CD4-positive, alpha-beta T cell (primary cell): ENCODE data around the gene MYO3B. TPM values are rescaled to one million over a fixed set of nuclear protein-coding genes. Genes with fewer than 3 reads are reported as not detected.

Experiments
- ATAC-seq: fragments of 200-7000 bp; cut with Tn5 transposase; one replicate; pipeline ENCODE4 v1.10.0; 2022; ENCODE audit warnings: mild to moderate bottlenecking; ENCODE audit not compliant: poor library complexity
- CTCF ChIA-PET: fragments of 350-600 bp; sonication (Branson Sonifier 250); formaldehyde crosslinking; loops from one replicate; lab custom pipeline; 2021; ENCODE audit warnings: antibody characterized with exemption, inconsistent platforms; lab: Charles Lee
- POLR2A ChIA-PET: fragments of 350-600 bp; sonication (Branson Sonifier 250); formaldehyde crosslinking; loops from one replicate; lab custom pipeline; 2021; ENCODE audit warnings: antibody characterized with exemption, inconsistent platforms; lab: Charles Lee
- DNase-seq, 14 experiments: peaks; one replicate each; pipeline ENCODE4 v3.0.0-alpha.2; 2013 to 2020; ENCODE audit warnings: mixed read lengths in 2 of 14
- H3K27ac ChIP-seq, 2 donors: one replicate each; pipeline versions ENCODE4 v1.5.1 to v1.7.0; 2013; ENCODE audit warnings: low read length in 2 of 2, low read depth in 1 of 2, mild to moderate bottlenecking in 1 of 2
- H3K27me3 ChIP-seq, 2 experiments: 1 replicate in 1 of 2; 2 replicates in 1 of 2; pipeline versions ENCODE4 v1.6.1 to v1.7.0; 2013; ENCODE audit warnings: low read length in 2 of 2, control low read depth in 1 of 2, mild to moderate bottlenecking in 1 of 2, moderate library complexity in 1 of 2; ENCODE audit not compliant: insufficient read depth in 2 of 2, control insufficient read depth in 1 of 2
- H3K36me3 ChIP-seq: one replicate; pipeline ENCODE4 v1.6.1; 2013; ENCODE audit warnings: low read length, control low read depth; ENCODE audit not compliant: insufficient read depth
- H3K4me1 ChIP-seq: one replicate; pipeline ENCODE4 v1.6.1; 2013; ENCODE audit warnings: low read length, control low read depth; ENCODE audit not compliant: insufficient read depth
- H3K4me3 ChIP-seq: one replicate; pipeline ENCODE4 v1.5.1; 2013; ENCODE audit warnings: mild to moderate bottlenecking, low read length, moderate library complexity
- H3K9me3 ChIP-seq, 2 experiments: 1 replicate in 1 of 2; 2 replicates in 1 of 2; pipeline versions ENCODE4 v1.6.1 to v1.7.0; 2013; ENCODE audit warnings: low read length in 2 of 2, mild to moderate bottlenecking in 2 of 2, control low read depth in 1 of 2, moderate library complexity in 1 of 2; ENCODE audit not compliant: control insufficient read depth in 1 of 2, insufficient read depth in 1 of 2
- H3K27ac Mint-ChIP-seq: one replicate; pipeline ENCODE4 v1.8.0; 2020; ENCODE audit warnings: mixed read lengths
- H3K27me3 Mint-ChIP-seq: one replicate; pipeline ENCODE4 v1.8.0; 2021; ENCODE audit warnings: mixed read lengths
- H3K36me3 Mint-ChIP-seq: one replicate; pipeline ENCODE4 v1.8.0; 2021; ENCODE audit warnings: low read depth, mixed read lengths
- H3K4me1 Mint-ChIP-seq: one replicate; pipeline ENCODE4 v1.8.0; 2021; ENCODE audit warnings: low read depth, mixed read lengths
- H3K4me3 Mint-ChIP-seq: one replicate; pipeline ENCODE4 v1.8.0; 2020; ENCODE audit warnings: mild to moderate bottlenecking, mixed read lengths
- H3K9me3 Mint-ChIP-seq: one replicate; pipeline ENCODE4 v1.8.0; 2020; ENCODE audit warnings: mixed read lengths
- CTCF ChIP-seq: fragments of 200-600 bp; IDR thresholded peaks from one replicate; pipeline ENCODE4 v1.8.0; 2022; ENCODE audit warnings: antibody characterized with exemption, mild to moderate bottlenecking
- intact Hi-C, 2 experiments: fragments of 100-400 bp; cut with DNase I in 1 of 2; cut with micrococcal nuclease in 1 of 2; formaldehyde crosslinking; loops; one replicate each; pipeline versions ENCODE4 v1.15.1 to v1.9.0; 2023 to 2025; cut with DNase I, micrococcal nuclease
- total RNA-seq, 174 experiments: library from RNA in 2 of 174; stranded (reverse) in 2 of 174; gene quantifications; one replicate each; pipeline ENCODE4 v1.2.3 and lab custom pipeline; 2021 to 2026

MYO3B gene
- total RNA-seq, 2 experiments from 2014 or later, result not detected

GRCh38 chr2:170176212-170176611, 1.7 kb upstream of the MYO3B start:
- Mint-ChIP-seq H3K27me3 (no peaks in the 10 kb centered on the region), H3K9me3 (no peaks in the 10 kb centered on the region), H3K27ac (no peak overlapping the region), H3K4me3 (no peak overlapping the region), H3K36me3 (no peaks in the 10 kb centered on the region), H3K4me1 (no peaks in the 10 kb centered on the region)
- no peak overlapping the region for H3K27ac ChIP-seq
- H3K4me3 ChIP-seq, result no peak overlapping the region
- no peaks in the 10 kb centered on the region for H3K4me1 ChIP-seq
- DNase-seq (no peak), ATAC-seq (no peak)
- POLR2A ChIA-PET, result no interaction called here
- no peaks in the 10 kb centered on the region for H3K36me3 ChIP-seq
- no peaks in the 10 kb centered on the region for H3K9me3 ChIP-seq
- no peaks in the 10 kb centered on the region for H3K27me3 ChIP-seq
- intact Hi-C loops, result no loop called here
- CTCF ChIA-PET, result no interaction called here
- no peak for TF ChIP-seq CTCF

GRCh38 chr2:170180031-170180566, 2.2 kb downstream of the MYO3B start:
- H3K27ac ChIP-seq, result no peak overlapping the region
- CTCF ChIA-PET, result no interaction called here
- H3K9me3 ChIP-seq, result no peaks in the 10 kb centered on the region
- Mint-ChIP-seq H3K27ac (no peak overlapping the region), H3K4me1 (no peaks in the 10 kb centered on the region), H3K9me3 (no peaks in the 10 kb centered on the region), H3K27me3 (no peaks in the 10 kb centered on the region), H3K36me3 (no peaks in the 10 kb centered on the region), H3K4me3 (no peak overlapping the region)
- ATAC-seq (no peak), DNase-seq (no peak)
- H3K36me3 ChIP-seq, result no peaks in the 10 kb centered on the region
- no peaks in the 10 kb centered on the region for H3K4me1 ChIP-seq
- H3K4me3 ChIP-seq, result no peak overlapping the region
- POLR2A ChIA-PET, result no interaction called here
- intact Hi-C loops, result no loop called here
- H3K27me3 ChIP-seq, result no peaks in the 10 kb centered on the region
- no peak for TF ChIP-seq CTCF

- ATAC-seq, result no peak
- POLR2A ChIA-PET, result interaction anchor here (0.6 kb wide), 1 partner anchor 78 kb away, joined by 3 read pairs; no protein-coding TSS in a partner anchor
- no peaks in the 10 kb centered on the region for H3K4me1 Mint-ChIP-seq
- H3K4me1 ChIP-seq, result no peaks in the 10 kb centered on the region
- no peak for DNase-seq
- intact Hi-C loops, result no loop called here
- H3K36me3 ChIP-seq, result no peaks in the 10 kb centered on the region
- no peaks in the 10 kb centered on the region for H3K36me3 Mint-ChIP-seq
- CTCF ChIA-PET, result no interaction called here
- H3K27ac ChIP-seq, result no peak overlapping the region
- no peaks in the 10 kb centered on the region for H3K27me3 ChIP-seq
- no peaks in the 10 kb centered on the region for H3K9me3 ChIP-seq
- no peak overlapping the region for H3K27ac Mint-ChIP-seq
- H3K4me3 Mint-ChIP-seq, result no peak overlapping the region
- no peak for TF ChIP-seq CTCF
- no peaks in the 10 kb centered on the region for H3K27me3 Mint-ChIP-seq
- H3K4me3 ChIP-seq, result no peak overlapping the region
- peaks cover 8% of the 10 kb centered on the region for H3K9me3 Mint-ChIP-seq
Measured at GRCh38 chr2:170181602-170182001, 3.7 kb downstream of the MYO3B start.
